CD4-positive, alpha-beta T cell treated with Interleukin-10 for 1 hour (primary cell): ENCODE measurements around the gene CCNY.

ENCODE experiments used
- DNase-seq: peaks from one replicate; pipeline ENCODE4 v3.0.0-alpha.2; 2020

CCNY gene

DNA sequence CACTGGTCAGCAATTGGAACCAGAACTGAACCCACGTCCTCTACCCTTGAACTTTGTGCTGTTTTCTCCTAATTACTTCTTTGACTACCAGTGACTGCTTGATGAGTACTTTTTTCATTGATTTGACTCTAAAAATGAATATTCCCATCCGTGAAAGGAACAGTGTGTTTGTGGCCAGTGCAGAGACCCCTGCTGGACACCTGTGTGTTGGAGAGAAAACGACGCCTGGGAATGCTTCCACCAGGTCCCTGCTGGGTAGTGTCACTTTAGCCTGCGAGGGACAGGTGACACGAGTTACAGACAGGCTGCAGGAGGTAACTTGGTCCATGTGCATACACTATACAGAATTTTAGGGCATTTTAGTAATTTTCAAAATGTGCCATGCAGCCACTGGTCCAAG is 262.1 kb downstream of the CCNY start:
- no peak for DNase-seq

DNA sequence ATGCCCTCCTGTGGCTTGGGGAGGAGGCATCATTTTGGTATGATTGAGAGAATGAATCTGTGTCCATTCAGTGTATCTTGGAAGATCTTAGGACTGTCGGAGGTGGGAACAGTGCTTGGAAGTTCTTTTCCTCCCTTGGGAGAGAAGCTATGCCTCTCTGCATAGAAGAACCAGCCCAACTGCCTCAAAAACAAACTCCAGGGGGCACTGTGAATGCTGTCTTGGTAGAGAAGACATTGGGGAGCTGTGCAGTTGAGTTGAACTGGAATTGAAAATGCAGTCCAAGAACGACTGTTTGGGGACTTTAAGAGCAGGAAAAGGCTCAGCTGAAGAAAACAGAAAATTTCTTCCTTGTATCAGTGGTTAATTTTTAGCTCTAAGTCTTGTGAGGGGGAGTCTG is 263.9 kb downstream of the CCNY start:
- no peak for DNase-seq

DNA sequence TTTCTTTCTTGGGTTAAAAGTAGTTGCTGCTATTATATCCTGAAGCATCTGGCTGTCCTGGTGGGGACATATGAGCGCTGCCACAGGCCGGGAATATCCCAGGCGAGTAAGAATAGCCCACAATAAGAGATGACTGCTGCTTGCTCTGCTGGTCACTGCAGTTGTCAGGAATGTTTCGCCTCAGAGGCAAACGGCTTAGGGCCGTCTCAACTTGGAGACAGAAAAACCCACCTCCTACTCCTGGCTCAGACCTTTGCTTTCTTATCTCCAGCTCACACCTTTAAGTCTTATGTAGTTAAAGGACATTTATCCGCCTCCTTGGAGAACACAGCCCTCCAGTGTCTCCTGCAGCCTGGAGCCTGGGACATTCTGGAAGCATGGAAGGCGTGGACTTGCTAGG is 268.9 kb downstream of the CCNY start, which contains the start of gene GJD4:
TSS of gene GJD4 (plus strand) at position 151 of the 400 bp plus-strand sequence. CDS start at position 378, 227 bp downstream.
- DNase-seq = no peak

DNA sequence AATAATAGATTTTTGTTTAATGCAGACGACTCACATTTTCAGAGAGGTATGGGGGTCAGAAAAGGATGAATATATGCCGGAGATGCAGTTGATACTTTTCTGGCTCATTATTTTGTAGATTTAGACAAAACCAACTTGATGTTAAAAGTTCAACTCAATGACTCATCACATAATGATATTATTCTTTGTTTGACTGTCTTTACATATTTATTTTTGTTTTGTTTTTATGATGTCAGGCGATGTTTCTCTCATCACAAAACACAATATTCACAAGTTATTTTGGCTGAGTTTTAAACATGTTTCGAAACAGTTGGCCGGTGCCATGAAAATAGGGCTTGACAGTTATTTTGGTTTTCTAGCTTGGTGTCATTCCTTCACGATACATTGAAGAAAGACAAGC is 270.1 kb downstream of the CCNY start:
- DNase-seq = no peak

DNA sequence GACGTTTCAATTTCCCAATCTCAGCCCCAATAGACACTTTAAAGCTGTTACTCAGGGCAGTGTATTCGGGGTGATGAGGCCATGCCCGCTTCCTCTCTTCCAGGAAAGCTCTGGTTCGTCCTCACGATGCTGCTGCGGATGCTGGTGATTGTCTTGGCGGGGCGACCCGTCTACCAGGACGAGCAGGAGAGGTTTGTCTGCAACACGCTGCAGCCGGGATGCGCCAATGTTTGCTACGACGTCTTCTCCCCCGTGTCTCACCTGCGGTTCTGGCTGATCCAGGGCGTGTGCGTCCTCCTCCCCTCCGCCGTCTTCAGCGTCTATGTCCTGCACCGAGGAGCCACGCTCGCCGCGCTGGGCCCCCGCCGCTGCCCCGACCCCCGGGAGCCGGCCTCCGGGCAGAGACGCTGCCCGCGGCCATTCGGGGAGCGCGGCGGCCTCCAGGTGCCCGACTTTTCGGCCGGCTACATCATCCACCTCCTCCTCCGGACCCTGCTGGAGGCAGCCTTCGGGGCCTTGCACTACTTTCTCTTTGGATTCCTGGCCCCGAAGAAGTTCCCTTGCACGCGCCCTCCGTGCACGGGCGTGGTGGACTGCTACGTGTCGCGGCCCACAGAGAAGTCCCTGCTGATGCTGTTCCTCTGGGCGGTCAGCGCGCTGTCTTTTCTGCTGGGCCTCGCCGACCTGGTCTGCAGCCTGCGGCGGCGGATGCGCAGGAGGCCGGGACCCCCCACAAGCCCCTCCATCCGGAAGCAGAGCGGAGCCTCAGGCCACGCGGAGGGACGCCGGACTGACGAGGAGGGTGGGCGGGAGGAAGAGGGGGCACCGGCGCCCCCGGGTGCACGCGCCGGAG is 271.4 kb downstream of the CCNY start:
- DNase-seq = no peak

DNA sequence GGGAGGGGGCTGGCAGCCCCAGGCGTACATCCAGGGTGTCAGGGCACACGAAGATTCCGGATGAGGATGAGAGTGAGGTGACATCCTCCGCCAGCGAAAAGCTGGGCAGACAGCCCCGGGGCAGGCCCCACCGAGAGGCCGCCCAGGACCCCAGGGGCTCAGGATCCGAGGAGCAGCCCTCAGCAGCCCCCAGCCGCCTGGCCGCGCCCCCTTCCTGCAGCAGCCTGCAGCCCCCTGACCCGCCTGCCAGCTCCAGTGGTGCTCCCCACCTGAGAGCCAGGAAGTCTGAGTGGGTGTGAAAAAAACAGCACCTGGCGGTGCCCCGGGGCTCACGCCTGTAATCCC is 272.0 kb downstream of the CCNY start:
- DNase-seq = no peak

DNA sequence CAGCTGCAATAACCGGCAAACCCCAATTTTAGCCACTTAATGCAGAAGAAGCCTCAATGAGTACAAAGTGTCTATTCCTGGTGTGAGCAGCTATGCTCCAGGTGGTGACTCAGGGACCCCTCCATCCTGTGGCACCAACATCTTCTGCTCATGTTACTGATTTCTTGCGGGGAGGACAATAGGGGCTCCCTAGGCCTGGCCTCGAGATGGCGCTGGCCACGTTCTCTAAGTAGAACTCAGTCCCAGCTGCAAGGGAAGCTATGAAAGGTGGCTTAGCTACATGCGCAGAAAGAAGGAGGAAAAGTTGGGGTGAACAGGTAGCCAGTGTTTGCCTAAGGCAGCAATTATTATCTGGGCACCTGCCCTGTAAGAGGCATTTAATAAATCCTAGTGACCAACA is 275.4 kb downstream of the CCNY start:
- DNase-seq = no peak

DNA sequence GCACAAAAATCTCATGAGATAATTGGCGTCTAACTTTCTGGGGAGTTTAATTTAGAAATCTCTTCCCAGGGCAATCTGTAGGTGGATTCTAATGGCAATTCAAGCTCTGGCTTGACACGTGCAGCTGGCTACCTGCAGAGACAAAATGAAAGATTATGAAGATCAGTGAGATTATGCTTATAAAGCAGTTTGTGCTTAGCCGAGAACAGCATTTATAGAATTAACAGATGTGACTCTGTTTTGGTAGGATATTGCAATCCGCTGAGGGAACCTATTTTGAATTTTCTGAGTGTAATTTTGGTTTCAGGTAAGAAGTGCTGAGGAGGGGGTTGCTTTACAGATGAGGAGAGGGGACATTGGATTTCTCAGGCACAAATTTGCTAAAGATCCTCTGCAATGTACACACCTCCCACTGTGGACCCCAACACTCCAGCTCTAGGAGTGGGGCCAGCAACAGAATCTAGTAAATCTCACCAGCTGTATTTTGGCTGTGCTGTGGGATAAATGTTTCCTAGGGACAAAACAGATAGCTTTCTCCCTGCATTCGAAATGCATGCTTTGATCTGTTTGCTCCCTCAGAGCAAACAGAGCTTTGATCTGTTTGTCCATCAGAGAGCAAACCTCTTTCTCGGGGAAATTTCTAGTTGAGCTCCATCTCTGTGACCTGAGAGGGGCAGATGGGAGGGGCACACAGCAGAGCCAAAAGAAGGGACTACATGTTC is 276.2 kb downstream of the CCNY start:
- DNase-seq = no peak

DNA sequence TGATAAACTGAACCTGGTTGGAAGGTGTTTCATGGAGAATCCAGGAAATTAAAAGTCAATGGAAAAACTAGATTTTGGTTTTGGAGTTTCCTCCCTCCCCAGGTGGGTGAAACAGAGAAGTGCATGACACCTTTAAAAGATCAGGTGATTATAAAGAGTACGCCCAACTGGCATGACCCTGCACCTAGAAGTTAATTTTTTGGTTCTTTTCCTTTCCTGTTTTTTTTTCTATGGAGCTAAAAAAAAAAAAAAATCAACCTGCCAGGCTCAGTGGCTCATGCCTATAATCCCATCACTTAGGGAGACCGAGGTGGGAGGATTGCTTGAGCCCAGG is 276.8 kb downstream of the CCNY start:
- DNase-seq = no peak

DNA sequence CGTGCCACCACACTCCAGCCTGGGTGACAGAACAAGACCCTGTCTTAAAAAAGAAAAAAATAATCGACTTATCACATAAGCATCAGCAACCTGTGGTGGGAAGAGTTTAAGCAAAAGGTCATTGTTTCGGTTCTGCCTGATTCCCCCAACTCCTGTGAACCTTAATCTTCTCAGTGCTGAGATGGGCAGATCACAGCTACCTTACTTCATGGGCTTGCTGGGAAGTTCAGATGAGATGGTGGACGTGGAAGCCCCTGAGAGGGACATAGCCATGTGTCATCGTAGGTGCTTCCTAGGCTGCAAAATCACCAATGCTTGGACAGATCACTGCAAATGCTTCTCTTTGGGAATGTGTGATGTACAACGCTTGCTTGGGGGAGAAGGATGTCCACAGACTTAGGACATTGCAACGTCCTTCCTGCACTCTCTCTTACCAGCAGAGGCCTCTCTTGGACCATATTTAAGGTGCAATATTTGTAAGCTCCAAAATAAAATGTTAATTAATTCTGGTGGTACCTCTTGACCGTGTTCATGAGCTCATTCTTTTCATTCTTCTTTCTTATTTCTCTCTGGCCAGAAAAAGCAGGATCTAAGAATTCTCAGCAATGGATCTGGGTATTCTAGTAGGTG is 277.4 kb downstream of the CCNY start:
- no peak for DNase-seq

DNA sequence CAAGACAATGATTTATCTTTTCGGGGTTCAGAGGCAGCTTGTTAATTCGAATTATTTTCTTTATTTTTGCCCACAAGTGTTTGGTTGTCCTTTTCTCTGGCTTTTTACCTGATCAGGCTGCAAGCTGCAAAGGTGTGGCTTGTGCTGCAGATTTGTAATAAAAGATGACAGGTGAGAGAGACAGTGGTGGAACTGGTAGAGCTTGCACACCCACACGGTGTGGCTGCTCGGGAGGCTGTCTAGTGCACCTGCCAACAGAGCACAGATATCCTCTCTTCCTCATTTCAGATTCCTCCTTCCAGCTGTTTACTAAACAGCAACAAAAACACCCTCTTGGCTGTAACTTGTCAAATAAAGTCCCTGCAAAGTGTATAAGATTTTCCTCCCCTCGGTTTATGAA is 278.0 kb downstream of the CCNY start:
- no peak for DNase-seq
